CD14-positive monocyte (primary cell): ENCODE data around the gene OR10R2. TPM values are rescaled to one million over a fixed set of nuclear protein-coding genes. Genes with fewer than 3 reads are reported as not detected.
A peak's percentile ranks its signal among the peaks of the same experiment; 100 is the strongest.

Source experiments
- DNase-seq, 3 donors: peaks; one replicate each; pipeline ENCODE4 v3.0.0-alpha.2; 2011 to 2022
- H2AFZ ChIP-seq: 2 replicates; pipeline ENCODE4 v1.6.0; 2012; ENCODE audit warnings: mild to moderate bottlenecking, low read depth, low read length, inconsistent platforms; ENCODE audit not compliant: insufficient read depth, poor library complexity, severe bottlenecking
- H3K27ac ChIP-seq, 2 donors: 1 replicate in 1 of 2; 2 replicates in 1 of 2; pipeline ENCODE4 v1.5.1; 2012 to 2013; ENCODE audit warnings: low read length in 2 of 2, control low read depth in 1 of 2, inconsistent platforms in 1 of 2, low read depth in 1 of 2, mild to moderate bottlenecking in 1 of 2
- H3K27me3 ChIP-seq, 2 donors: one replicate each; pipeline versions ENCODE4 v1.6.0 to v1.6.1; 2011 to 2013; ENCODE audit warnings: low read length in 2 of 2; ENCODE audit not compliant: control insufficient read depth in 2 of 2, insufficient read depth in 2 of 2
- H3K36me3 ChIP-seq, 2 donors: replicated peaks in 1 of 2; 1 replicate in 1 of 2; 2 replicates in 1 of 2; pipeline versions ENCODE4 v1.5.1 to v1.6.1; 2012 to 2013; ENCODE audit warnings: low read length in 2 of 2, control low read depth in 1 of 2, inconsistent platforms in 1 of 2, mild to moderate bottlenecking in 1 of 2; ENCODE audit not compliant: insufficient read depth in 2 of 2, control insufficient read depth in 1 of 2
- H3K4me1 ChIP-seq, 2 donors: 1 replicate in 1 of 2; 2 replicates in 1 of 2; pipeline versions ENCODE4 v1.5.1 to v1.6.1; 2012 to 2013; ENCODE audit warnings: low read length in 2 of 2, control low read depth in 1 of 2, inconsistent platforms in 1 of 2, mild to moderate bottlenecking in 1 of 2, moderate library complexity in 1 of 2; ENCODE audit not compliant: insufficient read depth in 2 of 2, control insufficient read depth in 1 of 2
- H3K4me2 ChIP-seq: replicated peaks from 2 replicates; pipeline ENCODE3; 2012; ENCODE audit warnings: low read length, moderate library complexity, mild to moderate bottlenecking; ENCODE audit not compliant: poor library complexity, severe bottlenecking; ENCODE audit errors: extremely low read depth
- H3K4me3 ChIP-seq, 3 experiments: fragments of 200-600 bp in 1 of 3; sonication (generic) in 1 of 3; replicated peaks in 1 of 3; 1 replicate in 2 of 3; 2 replicates in 1 of 3; pipeline ENCODE4 v1.5.1; 2011 to 2013; ENCODE audit warnings: low read length in 3 of 3, mild to moderate bottlenecking in 3 of 3, control low read depth in 2 of 3, low read depth in 2 of 3, inconsistent platforms in 1 of 3, moderate library complexity in 1 of 3
- H3K79me2 ChIP-seq: 2 replicates; pipeline ENCODE4 v1.6.0; 2012; ENCODE audit warnings: mild to moderate bottlenecking, control low read depth, inconsistent platforms, low read length, moderate library complexity; ENCODE audit not compliant: insufficient read depth
- H3K9ac ChIP-seq: 2 replicates; pipeline ENCODE4 v1.6.0; 2017; ENCODE audit warnings: low read length, mild to moderate bottlenecking; ENCODE audit not compliant: insufficient read depth, poor library complexity, severe bottlenecking
- H3K9me3 ChIP-seq, 2 donors: replicated peaks in 1 of 2; 1 replicate in 1 of 2; 2 replicates in 1 of 2; pipeline versions ENCODE4 v1.5.1 to v1.6.1; 2012 to 2013; ENCODE audit warnings: low read length in 2 of 2, control low read depth in 1 of 2; ENCODE audit not compliant: control insufficient read depth in 1 of 2, insufficient read depth in 1 of 2
- H4K20me1 ChIP-seq: 2 replicates; pipeline ENCODE4 v1.6.0; 2012; ENCODE audit warnings: mild to moderate bottlenecking, low read length, control low read depth, moderate library complexity; ENCODE audit not compliant: insufficient read depth
- H3K27ac Mint-ChIP-seq, 7 donors: one replicate each; pipeline ENCODE4 v1.8.0; 2020; ENCODE audit warnings: mild to moderate bottlenecking in 7 of 7, mixed read lengths in 7 of 7, moderate library complexity in 6 of 7, inconsistent platforms in 2 of 7
- H3K27me3 Mint-ChIP-seq, 3 donors: one replicate each; pipeline ENCODE4 v1.8.0; 2021 to 2022; ENCODE audit warnings: low read depth in 3 of 3, mild to moderate bottlenecking in 3 of 3, mixed read lengths in 3 of 3, moderate library complexity in 3 of 3, inconsistent platforms in 1 of 3
- H3K36me3 Mint-ChIP-seq, 2 donors: one replicate each; pipeline ENCODE4 v1.8.0; 2020; ENCODE audit warnings: mixed read lengths in 2 of 2, inconsistent platforms in 1 of 2, mild to moderate bottlenecking in 1 of 2
- H3K4me1 Mint-ChIP-seq: one replicate; pipeline ENCODE4 v1.8.0; 2020; ENCODE audit warnings: mild to moderate bottlenecking, mixed read lengths
- H3K4me3 Mint-ChIP-seq, 2 donors: one replicate each; pipeline ENCODE4 v1.8.0; 2020; ENCODE audit warnings: mild to moderate bottlenecking in 2 of 2, mixed read lengths in 2 of 2, moderate library complexity in 1 of 2
- H3K9me3 Mint-ChIP-seq, 7 donors: one replicate each; pipeline ENCODE4 v1.8.0; 2020 to 2022; ENCODE audit warnings: mixed read lengths in 7 of 7, mild to moderate bottlenecking in 6 of 7, moderate library complexity in 6 of 7, inconsistent platforms in 2 of 7
- WGBS: methylation state at CpG from one replicate; pipeline ENCODE4 v1.1.5; 2013; ENCODE audit warnings: missing lambda C conversion rate; ENCODE audit not compliant: insufficient coverage; 5-methylcytosine and 5-hydroxymethylcytosine counted together
- intact Hi-C, 2 donors: fragments of 100-400 bp; cut with micrococcal nuclease; formaldehyde crosslinking; loops; one replicate each; pipeline versions ENCODE4 v1.15.0 to v1.15.1; 2023
- polyA plus RNA-seq, 3 donors: library from polyadenylated mRNA; depleted of rRNA in 1 of 3; unstranded in 2 of 3; stranded (reverse) in 1 of 3; fragments of 300-500 nt in 2 of 3; fragments of >200 nt in 1 of 3; fragmentation: Illumina TruSeq in 2 of 3; gene quantifications; 1 replicate in 2 of 3; 2 replicates in 1 of 3; pipeline ENCODE4 v1.2.3, GENCODE V29; 2012 to 2021
- TF ChIP-seq, protein P1 (sequence below): fragments of 200-600 bp; IDR thresholded peaks from one replicate; pipeline ENCODE4 v1.8.0; 2022; ENCODE audit warnings: antibody characterized with exemption, mild to moderate bottlenecking

The OR10R2 gene
- polyA plus RNA-seq, 3 donors, result not detected

DNA sequence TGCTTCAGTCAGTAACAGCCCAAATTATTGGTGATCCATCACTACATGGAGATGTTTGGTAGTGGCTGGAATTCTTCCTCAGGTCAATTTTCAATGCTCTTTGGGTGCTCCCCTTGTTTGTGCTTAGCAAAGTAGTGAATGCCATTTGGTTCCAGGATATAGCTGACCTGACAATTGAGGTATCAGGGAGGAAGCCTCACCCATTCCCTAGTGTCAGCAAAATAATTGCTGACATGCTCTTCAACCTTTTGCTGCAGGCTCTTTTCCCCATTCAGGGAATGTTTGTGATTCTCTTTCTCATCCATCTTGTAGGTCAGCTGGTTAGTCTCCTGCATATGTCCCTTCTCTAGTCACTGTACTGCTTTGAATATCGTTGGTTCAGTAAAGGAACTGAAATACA, 17.5 kb upstream of the OR10R2 start:
- no peak overlapping the region for H3K4me3 Mint-ChIP-seq
- H3K4me1 Mint-ChIP-seq, result peaks cover 10% of the 10 kb centered on the region
- H3K27ac Mint-ChIP-seq, result no peak overlapping the region
- Histone ChIP-seq H3K4me1 (peaks cover 0 to 4% of the 10 kb centered on the region in 2 donors), H3K27me3 (peaks cover 5 to 12% of the 10 kb centered on the region in 2 donors), H3K9ac (no peak overlapping the region), H3K9me3 (peaks cover 0 to 13% of the 10 kb centered on the region in 2 donors), H3K4me3 (no peak overlapping the region), H4K20me1 (no peaks in the 10 kb centered on the region), H3K79me2 (no peaks in the 10 kb centered on the region), H3K4me2 (no peak overlapping the region), H3K27ac (no peak overlapping the region), H2AFZ (no peak overlapping the region), H3K36me3 (no peaks in the 10 kb centered on the region)
- intact Hi-C loops, result no loop called here
- peaks cover 10 to 23% (median 17%) of the 10 kb centered on the region in 7 donors for H3K9me3 Mint-ChIP-seq
- H3K36me3 Mint-ChIP-seq, result peaks cover 0 to 5% of the 10 kb centered on the region in 2 donors
- DNase-seq, result no peak
- H3K27me3 Mint-ChIP-seq, result peaks cover 2 to 22% (median 3%) of the 10 kb centered on the region in 3 donors
- WGBS, result 100% methylated on average over 1 of the region's 1 CpG
- TF ChIP-seq, protein P1, sequence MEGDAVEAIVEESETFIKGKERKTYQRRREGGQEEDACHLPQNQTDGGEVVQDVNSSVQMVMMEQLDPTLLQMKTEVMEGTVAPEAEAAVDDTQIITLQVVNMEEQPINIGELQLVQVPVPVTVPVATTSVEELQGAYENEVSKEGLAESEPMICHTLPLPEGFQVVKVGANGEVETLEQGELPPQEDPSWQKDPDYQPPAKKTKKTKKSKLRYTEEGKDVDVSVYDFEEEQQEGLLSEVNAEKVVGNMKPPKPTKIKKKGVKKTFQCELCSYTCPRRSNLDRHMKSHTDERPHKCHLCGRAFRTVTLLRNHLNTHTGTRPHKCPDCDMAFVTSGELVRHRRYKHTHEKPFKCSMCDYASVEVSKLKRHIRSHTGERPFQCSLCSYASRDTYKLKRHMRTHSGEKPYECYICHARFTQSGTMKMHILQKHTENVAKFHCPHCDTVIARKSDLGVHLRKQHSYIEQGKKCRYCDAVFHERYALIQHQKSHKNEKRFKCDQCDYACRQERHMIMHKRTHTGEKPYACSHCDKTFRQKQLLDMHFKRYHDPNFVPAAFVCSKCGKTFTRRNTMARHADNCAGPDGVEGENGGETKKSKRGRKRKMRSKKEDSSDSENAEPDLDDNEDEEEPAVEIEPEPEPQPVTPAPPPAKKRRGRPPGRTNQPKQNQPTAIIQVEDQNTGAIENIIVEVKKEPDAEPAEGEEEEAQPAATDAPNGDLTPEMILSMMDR, result no peak

GRCh38 chr1:158457246-158457645, 14.8 kb upstream of the OR10R2 start:
- Mint-ChIP-seq H3K4me1 (peaks cover 6% of the 10 kb centered on the region), H3K27ac (peak overlapping the region in 1 of 7 donors; percentile 54), H3K9me3 (peaks cover 4 to 12% (median 9%) of the 10 kb centered on the region in 7 donors), H3K27me3 (peaks cover under 1 to 17% (median 5%) of the 10 kb centered on the region in 3 donors), H3K4me3 (peak overlapping the region in 1 of 2 donors; percentile 15), H3K36me3 (peaks cover 0 to 5% of the 10 kb centered on the region in 2 donors)
- H3K4me3 ChIP-seq, result no peak overlapping the region
- no peak overlapping the region for H2AFZ ChIP-seq
- peak in 1 of 3 donors; percentile 21 for DNase-seq
- no peaks in the 10 kb centered on the region for H4K20me1 ChIP-seq
- H3K27me3 ChIP-seq, result peaks cover 12 to 14% of the 10 kb centered on the region in 2 donors
- H3K4me2 ChIP-seq, result no peak overlapping the region
- no peak overlapping the region for H3K27ac ChIP-seq
- H3K9ac ChIP-seq, result no peak overlapping the region
- H3K36me3 ChIP-seq, result no peaks in the 10 kb centered on the region
- TF ChIP-seq, protein P1, result no peak
- H3K4me1 ChIP-seq, result no peaks in the 10 kb centered on the region
- peaks cover 0 to 2% of the 10 kb centered on the region in 2 donors for H3K9me3 ChIP-seq
- no peaks in the 10 kb centered on the region for H3K79me2 ChIP-seq
- intact Hi-C loops, result no loop called here
